B cell (primary cell): ENCODE results near the gene KNG1. TPM values are rescaled to one million over a fixed set of nuclear protein-coding genes. Genes with fewer than 3 reads are reported as not detected.
"Not testable (repeated sequence)": the region's sequence is repeated elsewhere in the genome, so short reads cannot be mapped to it uniquely, and the experiment has no call there.

Experiments used
- ATAC-seq: fragments of 200-7000 bp; cut with Tn5 transposase; one replicate; pipeline ENCODE4 v1.10.0; 2021; ENCODE audit warnings: low read depth, mild to moderate bottlenecking, moderate number of reproducible peaks, moderate library complexity
- CTCF ChIA-PET: fragments of 350-600 bp; sonication (Branson Sonifier 250); formaldehyde crosslinking; loops from one replicate; lab custom pipeline; 2021; ENCODE audit warnings: antibody characterized with exemption, inconsistent platforms; lab: Charles Lee
- POLR2A ChIA-PET: fragments of 350-600 bp; sonication (Branson Sonifier 250); formaldehyde crosslinking; loops from one replicate; lab custom pipeline; 2021; ENCODE audit warnings: antibody characterized with exemption; lab: Charles Lee
- DNase-seq: peaks from one replicate; pipeline ENCODE4 v3.0.0; 2013
- H2AFZ ChIP-seq: 2 replicates; pipeline ENCODE4 v1.6.1; 2012; ENCODE audit warnings: mild to moderate bottlenecking, low read depth, low read length; ENCODE audit not compliant: insufficient read depth, poor library complexity, severe bottlenecking
- H3K27ac ChIP-seq, 2 donors: 1 replicate in 1 of 2; 2 replicates in 1 of 2; pipeline ENCODE4 v1.5.1; 2012 to 2013; ENCODE audit warnings: low read length in 2 of 2, mild to moderate bottlenecking in 2 of 2, moderate library complexity in 1 of 2
- H3K27me3 ChIP-seq, 4 experiments: fragments of 200-600 bp in 1 of 4; sonication (generic) in 1 of 4; replicated peaks in 1 of 4; 1 replicate in 2 of 4; 2 replicates in 2 of 4; pipeline versions ENCODE4 v1.6.1 to v1.7.0; 2013 to 2016; ENCODE audit warnings: low read length in 3 of 4, mild to moderate bottlenecking in 2 of 4, mixed read lengths in 1 of 4, moderate library complexity in 1 of 4; ENCODE audit not compliant: insufficient read depth in 4 of 4, control insufficient read depth in 3 of 4; ENCODE audit errors: control extremely low read depth in 1 of 4
- H3K36me3 ChIP-seq, 2 experiments: replicated peaks in 1 of 2; 1 replicate in 1 of 2; 2 replicates in 1 of 2; pipeline versions ENCODE4 v1.6.1 to v1.7.1; 2013; ENCODE audit warnings: low read length in 1 of 2; ENCODE audit not compliant: insufficient read depth in 2 of 2, control insufficient read depth in 1 of 2; ENCODE audit errors: control extremely low read depth in 1 of 2, extremely low read depth in 1 of 2
- H3K4me1 ChIP-seq, 2 donors: fragments of 200-600 bp in 1 of 2; sonication (generic) in 1 of 2; 1 replicate in 1 of 2; 2 replicates in 1 of 2; pipeline versions ENCODE4 v1.5.1 to v1.6.1; 2013 to 2017; ENCODE audit warnings: low read length in 2 of 2; ENCODE audit not compliant: control insufficient read depth in 2 of 2, insufficient read depth in 2 of 2
- H3K4me2 ChIP-seq: replicated peaks from 2 replicates; pipeline ENCODE3; 2012; ENCODE audit warnings: mild to moderate bottlenecking, low read depth, low read length; ENCODE audit not compliant: poor library complexity, severe bottlenecking
- H3K4me3 ChIP-seq, 5 experiments: fragments of 200-600 bp in 1 of 5; sonication (generic) in 1 of 5; 1 replicate in 3 of 5; 2 replicates in 2 of 5; pipeline versions ENCODE4 v1.5.1 to v1.7.0; 2011 to 2016; ENCODE audit warnings: low read length in 4 of 5, mild to moderate bottlenecking in 4 of 5, low read depth in 2 of 5, control low read depth in 1 of 5, moderate library complexity in 1 of 5; ENCODE audit not compliant: insufficient read depth in 1 of 5; ENCODE audit errors: control extremely low read depth in 1 of 5, extremely low read depth in 1 of 5
- H3K79me2 ChIP-seq: fragments of 200-600 bp; sonication (generic); one replicate; pipeline ENCODE4 v1.6.0; 2016; ENCODE audit warnings: low read length; ENCODE audit not compliant: control insufficient read depth, insufficient read depth
- H3K9ac ChIP-seq: fragments of 200-600 bp; sonication (generic); 2 replicates; pipeline ENCODE4 v1.6.1; 2017; ENCODE audit warnings: mild to moderate bottlenecking, low read length, moderate library complexity
- H3K9me3 ChIP-seq, 3 donors: one replicate each; pipeline versions ENCODE4 v1.6.1 to v1.7.1; 2013; ENCODE audit warnings: low read length in 2 of 3; ENCODE audit not compliant: control insufficient read depth in 2 of 3, insufficient read depth in 1 of 3; ENCODE audit errors: control extremely low read depth in 1 of 3
- H4K20me1 ChIP-seq: 2 replicates; pipeline ENCODE4 v1.6.0; 2012; ENCODE audit warnings: mild to moderate bottlenecking, low read length; ENCODE audit not compliant: insufficient read depth, control insufficient read depth, poor library complexity, severe bottlenecking
- H3K27ac Mint-ChIP-seq: one replicate; pipeline ENCODE4 v1.8.0; 2021; ENCODE audit warnings: mixed read lengths
- H3K27me3 Mint-ChIP-seq: one replicate; pipeline ENCODE4 v1.8.0; 2021; ENCODE audit warnings: mixed read lengths
- H3K4me1 Mint-ChIP-seq: one replicate; pipeline ENCODE4 v1.8.0; 2021; ENCODE audit warnings: mixed read lengths
- H3K4me3 Mint-ChIP-seq: one replicate; pipeline ENCODE4 v1.8.0; 2021; ENCODE audit warnings: mixed read lengths
- H3K9me3 Mint-ChIP-seq: one replicate; pipeline ENCODE4 v1.8.0; 2022; ENCODE audit warnings: mixed read lengths; ENCODE audit not compliant: insufficient read depth
- CTCF ChIP-seq: fragments of 200-600 bp; IDR thresholded peaks from one replicate; pipeline ENCODE4 v1.8.0; 2022; ENCODE audit warnings: antibody characterized with exemption, mild to moderate bottlenecking
- EZH2 ChIP-seq: IDR thresholded peaks from 2 replicates; pipeline ENCODE4 v1.6.1; 2012; ENCODE audit warnings: borderline replicate concordance, low read depth, mild to moderate bottlenecking, moderate library complexity, low read length; ENCODE audit not compliant: insufficient read depth, poor library complexity, severe bottlenecking
- WGBS: methylation state at CpG from one replicate; pipeline ENCODE4 v1.1.5; 2013; ENCODE audit warnings: missing lambda C conversion rate; ENCODE audit not compliant: insufficient coverage; 5-methylcytosine and 5-hydroxymethylcytosine counted together
- intact Hi-C: fragments of 100-400 bp; cut with micrococcal nuclease; formaldehyde crosslinking; loops from one replicate; pipeline ENCODE4 v1.10.0; 2022
- polyA plus RNA-seq: library from polyadenylated mRNA; depleted of rRNA; stranded (reverse); fragments of >200 nt; gene quantifications from 2 replicates; pipeline ENCODE4 v1.2.3, GENCODE V29; 2012
- total RNA-seq, 2 donors: library from RNA; stranded (reverse); fragments of 120-200 nt in 1 of 2; gene quantifications; 1 replicate in 1 of 2; 2 replicates in 1 of 2; pipeline versions ENCODE4 v1.2.3 to v1.2.4, GENCODE V29; 2013 to 2022

Gene KNG1
- total and polyA plus RNA-seq, 2 donors (not counting 1 experiment from before 2014, with no cell fraction given) = not detected

GRCh38 chr3:186710694-186711093 lies 6.5 kb upstream of the KNG1 start:
- H3K27ac ChIP-seq, H3K9me3 Mint-ChIP-seq, H3K36me3 ChIP-seq, H3K27me3 ChIP-seq, intact Hi-C loops, CTCF ChIA-PET, H3K27ac Mint-ChIP-seq, H2AFZ ChIP-seq, H3K4me1 Mint-ChIP-seq, H4K20me1 ChIP-seq, DNase-seq, H3K4me3 ChIP-seq, H3K79me2 ChIP-seq, H3K4me3 Mint-ChIP-seq, H3K4me2 ChIP-seq, ATAC-seq, H3K9ac ChIP-seq, H3K9me3 ChIP-seq, POLR2A ChIA-PET, H3K4me1 ChIP-seq: not testable (repeated sequence)
- WGBS = 90% methylated on average over 2 of the region's 4 CpGs
- H3K27me3 Mint-ChIP-seq = peaks cover 25% of the 10 kb centered on the region

GRCh38 chr3:186713499-186713898 lies 3.7 kb upstream of the KNG1 start:
- Histone ChIP-seq H3K4me3 (no peak overlapping the region), H3K27ac (no peak overlapping the region), H3K9me3 (no peaks in the 10 kb centered on the region), H3K36me3 (no peaks in the 10 kb centered on the region), H3K4me1 (no peaks in the 10 kb centered on the region), H3K27me3 (peaks cover 0 to under 1% (median 0%) of the 10 kb centered on the region in 4 experiments), H4K20me1 (no peaks in the 10 kb centered on the region), H3K79me2 (no peaks in the 10 kb centered on the region), H3K4me2 (no peak overlapping the region), H3K9ac (no peak overlapping the region), H2AFZ (no peak overlapping the region)
- intact Hi-C loops = no loop called here
- Mint-ChIP-seq H3K9me3 (no peaks in the 10 kb centered on the region), H3K4me3 (no peak overlapping the region), H3K27ac (no peak overlapping the region), H3K27me3 (peaks cover 12% of the 10 kb centered on the region), H3K4me1 (peaks cover 2% of the 10 kb centered on the region)
- no peak for TF ChIP-seq CTCF
- no peak for TF ChIP-seq EZH2
- ChIA-PET POLR2A (no interaction called here), CTCF (no interaction called here)
- WGBS = 94% methylated on average over 4 of the region's 4 CpGs
- no peak for ATAC-seq
- DNase-seq = no peak
